MM.1S (cell line): ENCODE results near the gene RNASE1.

ENCODE experiments used
- CTCF ChIP-seq: fragments of 300-600 bp; sonication (generic); IDR thresholded peaks from 2 replicates; pipeline ENCODE4 v1.5.1; 2016; ENCODE audit warnings: antibody characterized with exemption, low read length, mixed read lengths
- EZH2phosphoT487 ChIP-seq: fragments of 300-600 bp; sonication (generic); IDR thresholded peaks from 2 replicates; pipeline ENCODE4 v1.6.1; 2018; ENCODE audit warnings: antibody characterized with exemption, low read length

GRCh38 chr14:20837831-20838230 is 35.2 kb upstream of the RNASE1 start:
- no peak for TF ChIP-seq CTCF
- TF ChIP-seq EZH2phosphoT487 = no peak
